HepG2 (cell line): ENCODE measurements around the gene PRR12. TPM values are rescaled to one million over a fixed set of nuclear protein-coding genes. Genes with fewer than 3 reads are reported as not detected.

Experiments used
- ARID2 ChIP-seq: sonication (generic); formaldehyde crosslinking; IDR thresholded peaks from 2 replicates; pipeline ENCODE4 v1.8.1; 2022; ENCODE audit warnings: mild to moderate bottlenecking, missing genetic modification reagents, borderline replicate concordance
- CCDC6 ChIP-seq: sonication (generic); formaldehyde crosslinking; IDR thresholded peaks from 2 replicates; pipeline ENCODE4 v1.8.1; 2022; ENCODE audit warnings: mild to moderate bottlenecking, missing genetic modification reagents, moderate library complexity
- FOXK1 ChIP-seq: sonication (generic); formaldehyde crosslinking; IDR thresholded peaks from 2 replicates; pipeline ENCODE4 v1.4.0; 2020; ENCODE audit warnings: low read depth, missing genetic modification reagents, borderline replicate concordance
- HDAC2 ChIP-seq: sonication (generic); formaldehyde crosslinking; IDR thresholded peaks from 2 replicates; pipeline ENCODE4 v1.4.0; 2020; ENCODE audit warnings: missing genetic modification reagents
- HOXA9 ChIP-seq: sonication (generic); formaldehyde crosslinking; IDR thresholded peaks from 2 replicates; pipeline ENCODE4 v1.8.1; 2022; ENCODE audit warnings: missing genetic modification reagents, mild to moderate bottlenecking, moderate library complexity, borderline replicate concordance
- KDM1A ChIP-seq: IDR thresholded peaks from 2 replicates; pipeline ENCODE4 v1.6.1; 2016; ENCODE audit warnings: missing compliant biosample characterization
- LCORL ChIP-seq, 2 experiments: fragments of 450-650 bp in 1 of 2; sonication (generic) in 1 of 2; formaldehyde crosslinking in 1 of 2; IDR thresholded peaks; 2 replicates each; pipeline versions ENCODE4 v1.5.0 to v1.6.1; 2017 to 2020; ENCODE audit warnings: antibody characterized with exemption in 1 of 2, missing genetic modification reagents in 1 of 2
- MAFK ChIP-seq, 2 experiments: IDR thresholded peaks in 1 of 2; conservative IDR thresholded peaks in 1 of 2; 2 replicates each; pipeline ENCODE4 v1.6.1; 2011; ENCODE audit warnings: improper control_type of control experiment in 2 of 2, low read length in 2 of 2
- NCOA5 ChIP-seq: sonication (generic); formaldehyde crosslinking; IDR thresholded peaks from 2 replicates; pipeline ENCODE4 v1.4.0; 2020; ENCODE audit warnings: missing genetic modification reagents
- PRPF4 ChIP-seq: fragments of 200-400 bp; formaldehyde crosslinking; IDR thresholded peaks from 2 replicates; pipeline ENCODE4 v1.6.1; 2016; ENCODE audit warnings: low read length, low read depth; ENCODE audit not compliant: poor library complexity, severe bottlenecking
- RFXAP ChIP-seq: sonication (generic); formaldehyde crosslinking; IDR thresholded peaks from 2 replicates; pipeline ENCODE4 v1.4.0; 2020; ENCODE audit warnings: missing genetic modification reagents, borderline replicate concordance
- ZC3H4 ChIP-seq: sonication (generic); formaldehyde crosslinking; IDR thresholded peaks from 2 replicates; pipeline ENCODE4 v1.4.0; 2020; ENCODE audit warnings: missing genetic modification reagents, borderline replicate concordance
- ZFP36 ChIP-seq: fragments of 150-350 bp; IDR thresholded peaks from 2 replicates; pipeline ENCODE4 v1.6.1; 2018; ENCODE audit warnings: borderline replicate concordance, low read length, low read depth; ENCODE audit not compliant: partially characterized antibody
- ZNF501 ChIP-seq: sonication (generic); formaldehyde crosslinking; IDR thresholded peaks from 2 replicates; pipeline ENCODE4 v1.5.1; 2020; ENCODE audit warnings: mild to moderate bottlenecking, moderate library complexity, missing genetic modification reagents
- ZNF614 ChIP-seq: IDR thresholded peaks from 2 replicates; pipeline ENCODE4 v1.6.1; 2018; ENCODE audit warnings: missing biosample characterization, missing genetic modification reagents, inconsistent platforms, borderline replicate concordance
- ZNF766 ChIP-seq: sonication (generic); formaldehyde crosslinking; IDR thresholded peaks from 2 replicates; pipeline ENCODE4 v1.5.0; 2020; ENCODE audit warnings: missing genetic modification reagents, borderline replicate concordance
- ZNF788 ChIP-seq: sonication (generic); formaldehyde crosslinking; IDR thresholded peaks from 2 replicates; pipeline ENCODE4 v1.5.0; 2020; ENCODE audit warnings: mild to moderate bottlenecking, missing genetic modification reagents, borderline replicate concordance
- polyA plus RNA-seq, 8 experiments: library from polyadenylated mRNA; depleted of rRNA in 3 of 8; stranded (reverse) in 7 of 8; unstranded in 1 of 8; fragments of >200 nt; fragmentation: Illumina TruSeq in 4 of 8; extraction: Trizol in 4 of 8; gene quantifications; 2 replicates each; pipeline versions ENCODE4 v1.2.1 to v1.2.3, GENCODE V29; 2011 to 2016; ENCODE audit warnings: low read depth in 4 of 8, missing spikeins in 1 of 8, mixed read lengths in 1 of 8; ENCODE audit not compliant: insufficient read depth in 1 of 8
- total RNA-seq, 5 experiments: library from RNA; depleted of rRNA; stranded (reverse); fragments of >200 nt; fragmentation: Illumina TruSeq; extraction: Trizol; gene quantifications; 2 replicates each; pipeline ENCODE4 v1.2.3, GENCODE V29; 2016; ENCODE audit warnings: low read depth in 1 of 5
- TF ChIP-seq, protein P1 (sequence below): sonication (generic); formaldehyde crosslinking; IDR thresholded peaks from 2 replicates; pipeline ENCODE4 v1.5.1; 2020; ENCODE audit warnings: mild to moderate bottlenecking, missing genetic modification reagents, moderate library complexity
- TF ChIP-seq, protein P2 (sequence below): sonication (generic); formaldehyde crosslinking; IDR thresholded peaks from 2 replicates; pipeline ENCODE4 v1.4.0; 2020; ENCODE audit warnings: missing genetic modification reagents
- TF ChIP-seq, protein P3 (sequence below): sonication (generic); formaldehyde crosslinking; IDR thresholded peaks from 2 replicates; pipeline ENCODE4 v1.5.0; 2020; ENCODE audit warnings: mild to moderate bottlenecking, missing genetic modification reagents

Gene PRR12
- total and polyA plus RNA-seq, 2 of the 13 experiments (the other 11 are each of a cell fraction or from before 2014, with no cell fraction given) = 0.62 to 1.5 TPM

DNA sequence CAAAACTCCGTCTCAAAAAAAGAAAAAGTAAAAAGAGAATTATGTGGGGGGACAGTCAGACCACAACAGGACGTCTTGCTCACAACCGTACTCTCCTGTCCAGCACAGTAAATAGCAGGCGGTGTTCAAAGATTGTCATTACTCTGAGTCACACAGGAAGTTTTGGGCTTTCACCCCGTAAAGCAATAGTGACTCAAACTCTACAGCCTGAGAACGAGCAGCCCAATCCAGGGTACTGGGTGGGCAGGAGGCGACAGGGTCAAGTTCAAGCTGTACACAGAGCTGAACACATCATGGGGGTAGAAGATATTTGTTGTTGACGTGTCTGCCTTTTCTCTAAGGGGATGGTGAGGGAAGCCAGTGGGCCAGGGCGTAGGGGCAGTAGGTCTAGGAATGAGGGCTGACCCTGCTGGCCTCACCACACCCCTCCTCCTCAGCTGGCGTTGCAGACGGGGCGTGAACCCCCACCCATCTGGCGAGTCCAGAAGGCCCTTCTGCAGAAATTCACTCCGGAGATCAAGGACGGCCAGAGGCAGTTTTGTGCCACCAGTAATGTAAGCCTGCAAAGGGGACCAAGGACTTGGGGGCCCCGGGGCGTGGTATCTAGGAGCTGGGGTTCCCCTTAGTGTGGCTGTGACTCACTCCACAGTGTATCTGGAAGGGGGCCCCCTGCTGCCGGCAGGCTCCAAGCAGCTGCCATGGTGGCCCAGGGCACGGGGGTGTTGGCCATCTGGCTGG, 23.3 kb downstream of the PRR12 start (continued):
- TF ChIP-seq, protein P1, sequence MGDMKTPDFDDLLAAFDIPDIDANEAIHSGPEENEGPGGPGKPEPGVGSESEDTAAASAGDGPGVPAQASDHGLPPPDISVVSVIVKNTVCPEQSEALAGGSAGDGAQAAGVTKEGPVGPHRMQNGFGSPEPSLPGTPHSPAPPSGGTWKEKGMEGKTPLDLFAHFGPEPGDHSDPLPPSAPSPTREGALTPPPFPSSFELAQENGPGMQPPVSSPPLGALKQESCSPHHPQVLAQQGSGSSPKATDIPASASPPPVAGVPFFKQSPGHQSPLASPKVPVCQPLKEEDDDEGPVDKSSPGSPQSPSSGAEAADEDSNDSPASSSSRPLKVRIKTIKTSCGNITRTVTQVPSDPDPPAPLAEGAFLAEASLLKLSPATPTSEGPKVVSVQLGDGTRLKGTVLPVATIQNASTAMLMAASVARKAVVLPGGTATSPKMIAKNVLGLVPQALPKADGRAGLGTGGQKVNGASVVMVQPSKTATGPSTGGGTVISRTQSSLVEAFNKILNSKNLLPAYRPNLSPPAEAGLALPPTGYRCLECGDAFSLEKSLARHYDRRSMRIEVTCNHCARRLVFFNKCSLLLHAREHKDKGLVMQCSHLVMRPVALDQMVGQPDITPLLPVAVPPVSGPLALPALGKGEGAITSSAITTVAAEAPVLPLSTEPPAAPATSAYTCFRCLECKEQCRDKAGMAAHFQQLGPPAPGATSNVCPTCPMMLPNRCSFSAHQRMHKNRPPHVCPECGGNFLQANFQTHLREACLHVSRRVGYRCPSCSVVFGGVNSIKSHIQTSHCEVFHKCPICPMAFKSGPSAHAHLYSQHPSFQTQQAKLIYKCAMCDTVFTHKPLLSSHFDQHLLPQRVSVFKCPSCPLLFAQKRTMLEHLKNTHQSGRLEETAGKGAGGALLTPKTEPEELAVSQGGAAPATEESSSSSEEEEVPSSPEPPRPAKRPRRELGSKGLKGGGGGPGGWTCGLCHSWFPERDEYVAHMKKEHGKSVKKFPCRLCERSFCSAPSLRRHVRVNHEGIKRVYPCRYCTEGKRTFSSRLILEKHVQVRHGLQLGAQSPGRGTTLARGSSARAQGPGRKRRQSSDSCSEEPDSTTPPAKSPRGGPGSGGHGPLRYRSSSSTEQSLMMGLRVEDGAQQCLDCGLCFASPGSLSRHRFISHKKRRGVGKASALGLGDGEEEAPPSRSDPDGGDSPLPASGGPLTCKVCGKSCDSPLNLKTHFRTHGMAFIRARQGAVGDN (CRISPR knock-in tag) = peak; percentile 33; the same call in 1 of the 2 replicates
- TF ChIP-seq ZNF501 (CRISPR knock-in tag) (no peak), NCOA5 (no peak), PRPF4 (no peak), ZFP36 (no peak), HOXA9 (CRISPR knock-in tag) (no peak), ZNF766 (CRISPR knock-in tag) (no peak), HDAC2 (CRISPR knock-in tag) (no peak), LCORL (IDR thresholded peaks at IDR 0.05) (no peak), LCORL (CRISPR knock-in tag; IDR thresholded peaks at IDR 0.05) (0 out of 2 replicates have a peak, but pooled peaks have one; percentile 28), ARID2 (no peak), CCDC6 (no peak), ZC3H4 (CRISPR knock-in tag) (no peak), KDM1A (no peak), ZNF788 (CRISPR knock-in tag) (no peak), MAFK (conservative IDR thresholded peaks at IDR 0.05 in 1 of 2, IDR thresholded peaks at IDR 0.05 in 1 of 2; ENCODE audit: low read length in 2 of 2) (no peak), RFXAP (CRISPR knock-in tag) (no peak), FOXK1 (no peak), ZNF614 (CRISPR knock-in tag) (no peak)
- TF ChIP-seq, protein P2, sequence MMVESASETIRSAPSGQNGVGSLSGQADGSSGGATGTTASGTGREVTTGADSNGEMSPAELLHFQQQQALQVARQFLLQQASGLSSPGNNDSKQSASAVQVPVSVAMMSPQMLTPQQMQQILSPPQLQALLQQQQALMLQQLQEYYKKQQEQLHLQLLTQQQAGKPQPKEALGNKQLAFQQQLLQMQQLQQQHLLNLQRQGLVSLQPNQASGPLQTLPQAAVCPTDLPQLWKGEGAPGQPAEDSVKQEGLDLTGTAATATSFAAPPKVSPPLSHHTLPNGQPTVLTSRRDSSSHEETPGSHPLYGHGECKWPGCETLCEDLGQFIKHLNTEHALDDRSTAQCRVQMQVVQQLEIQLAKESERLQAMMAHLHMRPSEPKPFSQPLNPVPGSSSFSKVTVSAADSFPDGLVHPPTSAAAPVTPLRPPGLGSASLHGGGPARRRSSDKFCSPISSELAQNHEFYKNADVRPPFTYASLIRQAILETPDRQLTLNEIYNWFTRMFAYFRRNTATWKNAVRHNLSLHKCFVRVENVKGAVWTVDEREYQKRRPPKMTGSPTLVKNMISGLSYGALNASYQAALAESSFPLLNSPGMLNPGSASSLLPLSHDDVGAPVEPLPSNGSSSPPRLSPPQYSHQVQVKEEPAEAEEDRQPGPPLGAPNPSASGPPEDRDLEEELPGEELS (CRISPR knock-in tag) = no peak
- TF ChIP-seq, protein P3, sequence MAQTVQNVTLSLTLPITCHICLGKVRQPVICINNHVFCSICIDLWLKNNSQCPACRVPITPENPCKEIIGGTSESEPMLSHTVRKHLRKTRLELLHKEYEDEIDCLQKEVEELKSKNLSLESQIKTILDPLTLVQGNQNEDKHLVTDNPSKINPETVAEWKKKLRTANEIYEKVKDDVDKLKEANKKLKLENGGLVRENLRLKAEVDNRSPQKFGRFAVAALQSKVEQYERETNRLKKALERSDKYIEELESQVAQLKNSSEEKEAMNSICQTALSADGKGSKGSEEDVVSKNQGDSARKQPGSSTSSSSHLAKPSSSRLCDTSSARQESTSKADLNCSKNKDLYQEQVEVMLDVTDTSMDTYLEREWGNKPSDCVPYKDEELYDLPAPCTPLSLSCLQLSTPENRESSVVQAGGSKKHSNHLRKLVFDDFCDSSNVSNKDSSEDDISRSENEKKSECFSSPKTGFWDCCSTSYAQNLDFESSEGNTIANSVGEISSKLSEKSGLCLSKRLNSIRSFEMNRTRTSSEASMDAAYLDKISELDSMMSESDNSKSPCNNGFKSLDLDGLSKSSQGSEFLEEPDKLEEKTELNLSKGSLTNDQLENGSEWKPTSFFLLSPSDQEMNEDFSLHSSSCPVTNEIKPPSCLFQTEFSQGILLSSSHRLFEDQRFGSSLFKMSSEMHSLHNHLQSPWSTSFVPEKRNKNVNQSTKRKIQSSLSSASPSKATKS (CRISPR knock-in tag) = no peak
